HepG2 (cell line): ENCODE measurements around the gene FAM193A. TPM values are rescaled to one million over a fixed set of nuclear protein-coding genes. Genes with fewer than 3 reads are reported as not detected.

Experiments used
- CBX5 ChIP-seq: sonication (generic); formaldehyde crosslinking; IDR thresholded peaks from 2 replicates; pipeline ENCODE4 v1.4.0; 2020; ENCODE audit warnings: missing genetic modification reagents, borderline replicate concordance
- ETV5 ChIP-seq: IDR thresholded peaks from 2 replicates; pipeline ENCODE4 v1.6.1; 2018; ENCODE audit warnings: missing biosample characterization, missing genetic modification reagents, inconsistent platforms, borderline replicate concordance
- ZNF720 ChIP-seq: sonication (generic); formaldehyde crosslinking; IDR thresholded peaks from 2 replicates; pipeline ENCODE4 v1.4.0; 2020; ENCODE audit warnings: missing genetic modification reagents
- ZNF775 ChIP-seq: sonication (generic); formaldehyde crosslinking; IDR thresholded peaks from 2 replicates; pipeline ENCODE4 v1.4.0; 2020; ENCODE audit warnings: missing genetic modification reagents, mild to moderate bottlenecking, moderate library complexity, borderline replicate concordance
- polyA plus RNA-seq, 8 experiments: library from polyadenylated mRNA; depleted of rRNA in 3 of 8; stranded (reverse) in 7 of 8; unstranded in 1 of 8; fragments of >200 nt; fragmentation: Illumina TruSeq in 4 of 8; extraction: Trizol in 4 of 8; gene quantifications; 2 replicates each; pipeline versions ENCODE4 v1.2.1 to v1.2.3, GENCODE V29; 2011 to 2016; ENCODE audit warnings: low read depth in 4 of 8, missing spikeins in 1 of 8, mixed read lengths in 1 of 8; ENCODE audit not compliant: insufficient read depth in 1 of 8
- total RNA-seq, 5 experiments: library from RNA; depleted of rRNA; stranded (reverse); fragments of >200 nt; fragmentation: Illumina TruSeq; extraction: Trizol; gene quantifications; 2 replicates each; pipeline ENCODE4 v1.2.3, GENCODE V29; 2016; ENCODE audit warnings: low read depth in 1 of 5
- TF ChIP-seq, protein P1 (sequence below): sonication (generic); formaldehyde crosslinking; IDR thresholded peaks from 2 replicates; pipeline ENCODE4 v1.4.0; 2020; ENCODE audit warnings: mild to moderate bottlenecking, missing genetic modification reagents
- TF ChIP-seq, protein P2 (sequence below): sonication (generic); formaldehyde crosslinking; IDR thresholded peaks from 2 replicates; pipeline ENCODE4 v1.5.1; 2020; ENCODE audit warnings: mild to moderate bottlenecking, moderate library complexity, missing genetic modification reagents
- TF ChIP-seq, protein P3 (sequence below): IDR thresholded peaks from 2 replicates; pipeline ENCODE4 v1.6.1; 2018; ENCODE audit warnings: missing genetic modification reagents
- TF ChIP-seq, protein P4 (sequence below): sonication (generic); formaldehyde crosslinking; conservative IDR thresholded peaks from 2 replicates; pipeline ENCODE4 v1.4.0; 2020; ENCODE audit warnings: missing genetic modification reagents
- TF ChIP-seq, protein P5 (sequence below): sonication (generic); formaldehyde crosslinking; IDR thresholded peaks from 2 replicates; pipeline ENCODE4 v1.4.0; 2020; ENCODE audit warnings: low read depth, missing genetic modification reagents
- TF ChIP-seq, protein P6 (sequence below): IDR thresholded peaks from 2 replicates; pipeline ENCODE4 v1.6.1; 2016

Gene FAM193A
- total and polyA plus RNA-seq, 2 of the 13 experiments (the other 11 are each of a cell fraction or from before 2014, with no cell fraction given): 5.7 to 8.7 TPM

DNA sequence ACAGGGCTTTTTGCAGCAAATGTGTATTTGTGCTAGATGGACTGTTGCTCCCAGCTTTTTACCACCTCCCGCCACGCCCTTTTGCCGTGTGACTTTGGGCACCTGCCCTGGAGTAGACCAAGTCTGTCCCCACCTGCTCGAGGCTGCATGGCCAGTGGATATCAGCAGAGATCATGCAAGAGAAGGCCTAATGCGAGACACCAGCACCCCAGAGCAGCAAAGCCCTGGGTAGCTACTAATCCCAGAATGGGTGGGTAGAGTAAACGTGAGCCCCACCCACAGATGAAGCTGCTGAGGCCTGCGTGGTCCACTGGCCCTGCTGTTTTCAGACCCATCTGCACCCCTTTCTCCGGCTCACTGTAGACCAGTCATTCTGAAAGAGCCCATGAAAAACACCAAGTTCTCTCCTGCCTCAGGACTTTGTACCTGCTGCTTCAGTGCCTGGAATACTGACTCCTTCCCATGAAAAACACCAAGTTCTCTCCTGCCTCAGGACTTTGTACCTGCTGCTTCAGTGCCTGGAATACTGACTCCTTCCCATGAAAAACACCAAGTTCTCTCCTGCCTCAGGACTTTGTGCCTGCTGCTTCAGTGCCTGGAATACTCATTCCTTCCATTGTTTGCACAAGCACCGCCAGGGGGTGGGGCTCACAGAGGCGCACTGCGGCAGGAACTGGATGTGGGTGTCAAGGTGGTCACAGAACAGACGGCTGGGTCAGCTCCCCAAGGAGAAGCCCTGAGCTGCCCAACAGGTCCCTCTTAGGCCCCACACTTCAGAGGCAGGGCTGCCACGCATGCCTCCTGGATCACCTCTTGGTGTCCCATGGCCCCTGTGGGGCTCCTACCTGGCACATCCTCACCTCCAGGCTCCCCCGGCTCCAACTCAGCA is 224.8 kb downstream of the FAM193A start (continued):
- TF ChIP-seq, protein P1, sequence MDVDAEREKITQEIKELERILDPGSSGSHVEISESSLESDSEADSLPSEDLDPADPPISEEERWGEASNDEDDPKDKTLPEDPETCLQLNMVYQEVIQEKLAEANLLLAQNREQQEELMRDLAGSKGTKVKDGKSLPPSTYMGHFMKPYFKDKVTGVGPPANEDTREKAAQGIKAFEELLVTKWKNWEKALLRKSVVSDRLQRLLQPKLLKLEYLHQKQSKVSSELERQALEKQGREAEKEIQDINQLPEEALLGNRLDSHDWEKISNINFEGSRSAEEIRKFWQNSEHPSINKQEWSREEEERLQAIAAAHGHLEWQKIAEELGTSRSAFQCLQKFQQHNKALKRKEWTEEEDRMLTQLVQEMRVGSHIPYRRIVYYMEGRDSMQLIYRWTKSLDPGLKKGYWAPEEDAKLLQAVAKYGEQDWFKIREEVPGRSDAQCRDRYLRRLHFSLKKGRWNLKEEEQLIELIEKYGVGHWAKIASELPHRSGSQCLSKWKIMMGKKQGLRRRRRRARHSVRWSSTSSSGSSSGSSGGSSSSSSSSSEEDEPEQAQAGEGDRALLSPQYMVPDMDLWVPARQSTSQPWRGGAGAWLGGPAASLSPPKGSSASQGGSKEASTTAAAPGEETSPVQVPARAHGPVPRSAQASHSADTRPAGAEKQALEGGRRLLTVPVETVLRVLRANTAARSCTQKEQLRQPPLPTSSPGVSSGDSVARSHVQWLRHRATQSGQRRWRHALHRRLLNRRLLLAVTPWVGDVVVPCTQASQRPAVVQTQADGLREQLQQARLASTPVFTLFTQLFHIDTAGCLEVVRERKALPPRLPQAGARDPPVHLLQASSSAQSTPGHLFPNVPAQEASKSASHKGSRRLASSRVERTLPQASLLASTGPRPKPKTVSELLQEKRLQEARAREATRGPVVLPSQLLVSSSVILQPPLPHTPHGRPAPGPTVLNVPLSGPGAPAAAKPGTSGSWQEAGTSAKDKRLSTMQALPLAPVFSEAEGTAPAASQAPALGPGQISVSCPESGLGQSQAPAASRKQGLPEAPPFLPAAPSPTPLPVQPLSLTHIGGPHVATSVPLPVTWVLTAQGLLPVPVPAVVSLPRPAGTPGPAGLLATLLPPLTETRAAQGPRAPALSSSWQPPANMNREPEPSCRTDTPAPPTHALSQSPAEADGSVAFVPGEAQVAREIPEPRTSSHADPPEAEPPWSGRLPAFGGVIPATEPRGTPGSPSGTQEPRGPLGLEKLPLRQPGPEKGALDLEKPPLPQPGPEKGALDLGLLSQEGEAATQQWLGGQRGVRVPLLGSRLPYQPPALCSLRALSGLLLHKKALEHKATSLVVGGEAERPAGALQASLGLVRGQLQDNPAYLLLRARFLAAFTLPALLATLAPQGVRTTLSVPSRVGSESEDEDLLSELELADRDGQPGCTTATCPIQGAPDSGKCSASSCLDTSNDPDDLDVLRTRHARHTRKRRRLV (CRISPR knock-in tag): no peak
- TF ChIP-seq, protein P2, sequence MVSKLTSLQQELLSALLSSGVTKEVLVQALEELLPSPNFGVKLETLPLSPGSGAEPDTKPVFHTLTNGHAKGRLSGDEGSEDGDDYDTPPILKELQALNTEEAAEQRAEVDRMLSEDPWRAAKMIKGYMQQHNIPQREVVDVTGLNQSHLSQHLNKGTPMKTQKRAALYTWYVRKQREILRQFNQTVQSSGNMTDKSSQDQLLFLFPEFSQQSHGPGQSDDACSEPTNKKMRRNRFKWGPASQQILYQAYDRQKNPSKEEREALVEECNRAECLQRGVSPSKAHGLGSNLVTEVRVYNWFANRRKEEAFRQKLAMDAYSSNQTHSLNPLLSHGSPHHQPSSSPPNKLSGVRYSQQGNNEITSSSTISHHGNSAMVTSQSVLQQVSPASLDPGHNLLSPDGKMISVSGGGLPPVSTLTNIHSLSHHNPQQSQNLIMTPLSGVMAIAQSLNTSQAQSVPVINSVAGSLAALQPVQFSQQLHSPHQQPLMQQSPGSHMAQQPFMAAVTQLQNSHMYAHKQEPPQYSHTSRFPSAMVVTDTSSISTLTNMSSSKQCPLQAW: peak; percentile 21; the same call in 1 of the 2 replicates
- TF ChIP-seq, protein P3, sequence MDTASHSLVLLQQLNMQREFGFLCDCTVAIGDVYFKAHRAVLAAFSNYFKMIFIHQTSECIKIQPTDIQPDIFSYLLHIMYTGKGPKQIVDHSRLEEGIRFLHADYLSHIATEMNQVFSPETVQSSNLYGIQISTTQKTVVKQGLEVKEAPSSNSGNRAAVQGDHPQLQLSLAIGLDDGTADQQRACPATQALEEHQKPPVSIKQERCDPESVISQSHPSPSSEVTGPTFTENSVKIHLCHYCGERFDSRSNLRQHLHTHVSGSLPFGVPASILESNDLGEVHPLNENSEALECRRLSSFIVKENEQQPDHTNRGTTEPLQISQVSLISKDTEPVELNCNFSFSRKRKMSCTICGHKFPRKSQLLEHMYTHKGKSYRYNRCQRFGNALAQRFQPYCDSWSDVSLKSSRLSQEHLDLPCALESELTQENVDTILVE (CRISPR knock-in tag): peak; percentile 64; the same call in 1 of the 2 replicates
- TF ChIP-seq ETV5 (CRISPR knock-in tag) (peak; percentile 48; the same call in 1 of the 2 replicates), CBX5 (CRISPR knock-in tag) (no peak; the same call in 1 of the 2 replicates), ZNF775 (CRISPR knock-in tag) (peak; percentile 99), ZNF720 (CRISPR knock-in tag) (no peak)
- TF ChIP-seq, protein P4, sequence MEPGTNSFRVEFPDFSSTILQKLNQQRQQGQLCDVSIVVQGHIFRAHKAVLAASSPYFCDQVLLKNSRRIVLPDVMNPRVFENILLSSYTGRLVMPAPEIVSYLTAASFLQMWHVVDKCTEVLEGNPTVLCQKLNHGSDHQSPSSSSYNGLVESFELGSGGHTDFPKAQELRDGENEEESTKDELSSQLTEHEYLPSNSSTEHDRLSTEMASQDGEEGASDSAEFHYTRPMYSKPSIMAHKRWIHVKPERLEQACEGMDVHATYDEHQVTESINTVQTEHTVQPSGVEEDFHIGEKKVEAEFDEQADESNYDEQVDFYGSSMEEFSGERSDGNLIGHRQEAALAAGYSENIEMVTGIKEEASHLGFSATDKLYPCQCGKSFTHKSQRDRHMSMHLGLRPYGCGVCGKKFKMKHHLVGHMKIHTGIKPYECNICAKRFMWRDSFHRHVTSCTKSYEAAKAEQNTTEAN: peak; percentile 51; the same call in 1 of the 2 replicates
- TF ChIP-seq, protein P5, sequence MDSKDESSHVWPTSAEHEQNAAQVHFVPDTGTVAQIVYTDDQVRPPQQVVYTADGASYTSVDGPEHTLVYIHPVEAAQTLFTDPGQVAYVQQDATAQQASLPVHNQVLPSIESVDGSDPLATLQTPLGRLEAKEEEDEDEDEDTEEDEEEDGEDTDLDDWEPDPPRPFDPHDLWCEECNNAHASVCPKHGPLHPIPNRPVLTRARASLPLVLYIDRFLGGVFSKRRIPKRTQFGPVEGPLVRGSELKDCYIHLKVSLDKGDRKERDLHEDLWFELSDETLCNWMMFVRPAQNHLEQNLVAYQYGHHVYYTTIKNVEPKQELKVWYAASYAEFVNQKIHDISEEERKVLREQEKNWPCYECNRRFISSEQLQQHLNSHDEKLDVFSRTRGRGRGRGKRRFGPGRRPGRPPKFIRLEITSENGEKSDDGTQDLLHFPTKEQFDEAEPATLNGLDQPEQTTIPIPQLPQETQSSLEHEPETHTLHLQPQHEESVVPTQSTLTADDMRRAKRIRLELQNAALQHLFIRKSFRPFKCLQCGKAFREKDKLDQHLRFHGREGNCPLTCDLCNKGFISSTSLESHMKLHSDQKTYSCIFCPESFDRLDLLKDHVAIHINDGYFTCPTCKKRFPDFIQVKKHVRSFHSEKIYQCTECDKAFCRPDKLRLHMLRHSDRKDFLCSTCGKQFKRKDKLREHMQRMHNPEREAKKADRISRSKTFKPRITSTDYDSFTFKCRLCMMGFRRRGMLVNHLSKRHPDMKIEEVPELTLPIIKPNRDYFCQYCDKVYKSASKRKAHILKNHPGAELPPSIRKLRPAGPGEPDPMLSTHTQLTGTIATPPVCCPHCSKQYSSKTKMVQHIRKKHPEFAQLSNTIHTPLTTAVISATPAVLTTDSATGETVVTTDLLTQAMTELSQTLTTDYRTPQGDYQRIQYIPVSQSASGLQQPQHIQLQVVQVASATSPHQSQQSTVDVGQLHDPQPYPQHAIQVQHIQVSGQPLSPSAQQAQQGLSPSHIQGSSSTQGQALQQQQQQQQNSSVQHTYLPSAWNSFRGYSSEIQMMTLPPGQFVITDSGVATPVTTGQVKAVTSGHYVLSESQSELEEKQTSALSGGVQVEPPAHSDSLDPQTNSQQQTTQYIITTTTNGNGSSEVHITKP (CRISPR knock-in tag): 0 out of 2 replicates have a peak, but pooled peaks have one; percentile 8
- TF ChIP-seq, protein P6, sequence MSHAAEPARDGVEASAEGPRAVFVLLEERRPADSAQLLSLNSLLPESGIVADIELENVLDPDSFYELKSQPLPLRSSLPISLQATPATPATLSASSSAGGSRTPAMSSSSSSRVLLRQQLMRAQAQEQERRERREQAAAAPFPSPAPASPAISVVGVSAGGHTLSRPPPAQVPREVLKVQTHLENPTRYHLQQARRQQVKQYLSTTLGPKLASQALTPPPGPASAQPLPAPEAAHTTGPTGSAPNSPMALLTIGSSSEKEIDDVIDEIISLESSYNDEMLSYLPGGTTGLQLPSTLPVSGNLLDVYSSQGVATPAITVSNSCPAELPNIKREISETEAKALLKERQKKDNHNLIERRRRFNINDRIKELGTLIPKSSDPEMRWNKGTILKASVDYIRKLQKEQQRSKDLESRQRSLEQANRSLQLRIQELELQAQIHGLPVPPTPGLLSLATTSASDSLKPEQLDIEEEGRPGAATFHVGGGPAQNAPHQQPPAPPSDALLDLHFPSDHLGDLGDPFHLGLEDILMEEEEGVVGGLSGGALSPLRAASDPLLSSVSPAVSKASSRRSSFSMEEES (CRISPR knock-in tag): no peak
